Left ventricle myocardium inferior (tissue), 1 donor: ENCODE measurements around the gene ACLY. TPM values are rescaled to one million over a fixed set of nuclear protein-coding genes. Genes with fewer than 3 reads are reported as not detected.
"Not testable (repeated sequence)": the region's sequence is repeated elsewhere in the genome, so short reads cannot be mapped to it uniquely, and the experiment has no call there.

Experiments used
- DNase-seq: peaks from one replicate; pipeline ENCODE4 v3.0.0-alpha.2; 2020
- H3K27ac ChIP-seq: fragments of 200-600 bp; replicated peaks from 2 replicates; pipeline ENCODE4 v1.8.0; 2021
- H3K27me3 ChIP-seq: fragments of 200-600 bp; 2 replicates; pipeline ENCODE4 v1.8.0; 2021; ENCODE audit warnings: low read depth
- H3K36me3 ChIP-seq: fragments of 200-600 bp; 2 replicates; pipeline ENCODE4 v1.8.0; 2021
- H3K4me1 ChIP-seq: fragments of 200-600 bp; 2 replicates; pipeline ENCODE4 v1.8.0; 2021
- H3K4me3 ChIP-seq: fragments of 200-600 bp; 2 replicates; pipeline ENCODE4 v1.8.0; 2021; ENCODE audit warnings: mild to moderate bottlenecking, moderate library complexity
- H3K9me3 ChIP-seq: fragments of 200-600 bp; replicated peaks from 2 replicates; pipeline ENCODE4 v1.8.0; 2021
- intact Hi-C: fragments of 100-400 bp; cut with micrococcal nuclease; formaldehyde crosslinking; loops from one replicate; pipeline ENCODE4 v1.11.0; 2022
- total RNA-seq: library from RNA; stranded (reverse); fragmentation: NEBNext Ultra II Directional; extraction: Animal tissue kit (Norgen Biotek cat#: 25700); gene quantifications from one replicate; pipeline ENCODE4 v1.2.1, GENCODE V29; 2021
- TF ChIP-seq, protein P1 (sequence below): fragments of 200-600 bp; IDR thresholded peaks from 2 replicates; pipeline ENCODE4 v1.8.0; 2021; ENCODE audit warnings: antibody characterized with exemption, mild to moderate bottlenecking, borderline replicate concordance
- donor health status: DM: no; HTN: yes; CAD: no; lungs with severe emphysema.

ACLY gene
- total RNA-seq, 1 donor from 2014 or later, result 23.5 TPM

DNA sequence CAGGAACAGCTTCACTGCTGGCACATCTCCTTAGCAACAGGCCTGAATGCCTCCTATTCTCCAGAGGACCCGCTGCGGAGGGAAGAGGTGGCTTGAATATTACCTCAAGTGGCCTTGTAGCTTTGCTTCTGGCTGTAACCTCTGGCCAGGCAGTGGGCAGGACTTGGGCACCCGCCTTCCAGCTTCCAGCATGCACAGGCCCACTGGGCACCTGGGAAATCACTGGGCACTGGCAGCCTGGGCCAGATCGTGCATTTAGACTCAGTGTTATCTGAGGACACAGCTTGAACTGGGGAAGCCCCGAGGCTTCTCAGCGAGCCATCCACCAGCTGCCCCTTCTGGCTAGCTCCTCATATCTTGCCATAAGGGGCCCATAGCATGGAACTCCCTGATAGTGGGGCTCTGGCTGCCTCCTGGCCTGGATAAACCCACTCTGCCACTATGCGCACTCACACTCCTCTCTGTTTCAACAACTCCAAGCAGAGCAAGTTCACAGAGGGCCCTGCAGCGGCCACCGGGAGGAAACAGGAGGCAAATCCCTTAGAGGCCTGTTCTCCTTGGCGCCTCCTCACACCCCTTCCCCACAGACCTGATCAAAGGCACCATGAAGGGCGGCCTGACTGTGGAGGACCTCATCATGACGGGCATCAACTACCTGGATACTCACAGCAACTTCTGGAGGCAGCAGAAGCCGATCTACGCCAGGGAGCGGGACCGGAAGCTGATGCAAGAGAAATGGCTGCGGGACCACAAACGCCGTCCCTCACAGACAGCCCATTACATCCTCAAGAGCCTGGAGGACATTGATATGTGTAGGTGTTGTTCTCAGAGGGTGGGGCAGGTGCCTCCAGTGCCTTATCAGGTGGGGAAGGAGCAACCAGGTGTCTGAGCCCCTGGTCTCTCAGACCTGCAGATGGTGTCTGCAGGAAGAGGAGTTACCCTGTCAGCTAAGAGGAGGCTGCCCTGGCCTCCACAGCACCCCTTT lies 19.5 kb upstream of the ACLY start:
- H3K9me3 ChIP-seq, result no peaks in the 10 kb centered on the region
- H3K36me3 ChIP-seq, result no peaks in the 10 kb centered on the region
- H3K4me3 ChIP-seq, result no peak overlapping the region
- DNase-seq, result peak; percentile 54
- intact Hi-C loops, result no loop called here
- TF ChIP-seq, protein P1, sequence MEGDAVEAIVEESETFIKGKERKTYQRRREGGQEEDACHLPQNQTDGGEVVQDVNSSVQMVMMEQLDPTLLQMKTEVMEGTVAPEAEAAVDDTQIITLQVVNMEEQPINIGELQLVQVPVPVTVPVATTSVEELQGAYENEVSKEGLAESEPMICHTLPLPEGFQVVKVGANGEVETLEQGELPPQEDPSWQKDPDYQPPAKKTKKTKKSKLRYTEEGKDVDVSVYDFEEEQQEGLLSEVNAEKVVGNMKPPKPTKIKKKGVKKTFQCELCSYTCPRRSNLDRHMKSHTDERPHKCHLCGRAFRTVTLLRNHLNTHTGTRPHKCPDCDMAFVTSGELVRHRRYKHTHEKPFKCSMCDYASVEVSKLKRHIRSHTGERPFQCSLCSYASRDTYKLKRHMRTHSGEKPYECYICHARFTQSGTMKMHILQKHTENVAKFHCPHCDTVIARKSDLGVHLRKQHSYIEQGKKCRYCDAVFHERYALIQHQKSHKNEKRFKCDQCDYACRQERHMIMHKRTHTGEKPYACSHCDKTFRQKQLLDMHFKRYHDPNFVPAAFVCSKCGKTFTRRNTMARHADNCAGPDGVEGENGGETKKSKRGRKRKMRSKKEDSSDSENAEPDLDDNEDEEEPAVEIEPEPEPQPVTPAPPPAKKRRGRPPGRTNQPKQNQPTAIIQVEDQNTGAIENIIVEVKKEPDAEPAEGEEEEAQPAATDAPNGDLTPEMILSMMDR, result no peak
- peaks cover 13% of the 10 kb centered on the region for H3K4me1 ChIP-seq
- H3K27me3 ChIP-seq, result no peaks in the 10 kb centered on the region
- H3K27ac ChIP-seq, result peak overlapping the region; percentile 82

DNA sequence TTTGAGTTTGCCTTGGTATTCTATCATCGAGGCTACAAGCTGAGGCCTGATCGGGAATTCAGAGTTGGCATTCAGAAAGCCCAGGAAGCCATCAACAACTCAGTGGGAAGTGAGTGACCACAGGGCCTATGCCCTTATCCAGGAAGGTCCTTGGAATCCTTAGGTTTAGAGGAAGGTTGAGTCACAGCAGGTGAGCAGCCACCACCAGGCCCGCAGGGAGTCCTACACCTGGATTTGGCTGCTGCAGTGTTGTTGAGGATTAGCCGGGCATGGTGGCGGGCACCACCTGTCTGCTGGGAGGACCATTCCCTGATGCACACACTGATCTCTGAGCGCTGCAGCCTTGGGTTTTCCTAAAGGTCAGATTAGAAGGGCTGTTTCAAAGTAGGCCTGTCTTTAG lies 16.9 kb upstream of the ACLY start:
- no peaks in the 10 kb centered on the region for H3K9me3 ChIP-seq
- DNase-seq, result no peak
- intact Hi-C loops, result no loop called here
- TF ChIP-seq, protein P1, result no peak
- no peak overlapping the region for H3K27ac ChIP-seq
- H3K4me1 ChIP-seq, result peaks cover 18% of the 10 kb centered on the region
- no peak overlapping the region for H3K4me3 ChIP-seq
- no peaks in the 10 kb centered on the region for H3K27me3 ChIP-seq
- no peaks in the 10 kb centered on the region for H3K36me3 ChIP-seq

DNA sequence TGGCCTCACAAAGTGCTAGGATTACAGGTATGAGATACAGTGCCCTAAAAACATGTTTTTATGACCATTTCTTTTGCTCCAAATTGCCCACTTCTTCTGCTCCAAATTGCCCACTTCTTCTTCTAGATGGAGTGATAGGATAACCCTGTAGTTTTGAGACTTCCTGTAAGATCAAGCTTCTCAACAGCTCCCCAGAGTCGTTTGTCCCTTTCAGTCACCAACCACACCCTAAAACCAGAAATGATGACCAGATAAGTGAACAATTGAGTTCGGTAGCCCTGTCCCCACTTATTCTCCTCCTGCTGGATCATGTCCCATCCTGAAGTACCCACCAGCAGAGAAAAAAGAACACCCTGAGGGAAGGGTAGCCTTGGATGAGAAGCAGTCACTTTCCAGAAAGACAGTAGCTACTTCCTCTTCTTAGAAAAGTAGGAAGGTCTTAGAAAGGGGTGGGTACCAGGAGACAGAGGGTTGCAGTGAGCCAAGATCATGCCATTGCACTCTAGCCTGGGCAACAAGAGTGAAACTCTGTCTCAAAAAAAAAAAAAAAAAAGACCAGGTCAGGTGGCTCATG lies 14.2 kb upstream of the ACLY start:
- no peaks in the 10 kb centered on the region for H3K36me3 ChIP-seq
- DNase-seq, result no peak
- TF ChIP-seq, protein P1, result no peak
- no peak overlapping the region for H3K4me3 ChIP-seq
- intact Hi-C loops, result no loop called here
- H3K4me1 ChIP-seq, result peaks cover 25% of the 10 kb centered on the region
- no peaks in the 10 kb centered on the region for H3K9me3 ChIP-seq
- no peak overlapping the region for H3K27ac ChIP-seq
- H3K27me3 ChIP-seq, result no peaks in the 10 kb centered on the region

DNA sequence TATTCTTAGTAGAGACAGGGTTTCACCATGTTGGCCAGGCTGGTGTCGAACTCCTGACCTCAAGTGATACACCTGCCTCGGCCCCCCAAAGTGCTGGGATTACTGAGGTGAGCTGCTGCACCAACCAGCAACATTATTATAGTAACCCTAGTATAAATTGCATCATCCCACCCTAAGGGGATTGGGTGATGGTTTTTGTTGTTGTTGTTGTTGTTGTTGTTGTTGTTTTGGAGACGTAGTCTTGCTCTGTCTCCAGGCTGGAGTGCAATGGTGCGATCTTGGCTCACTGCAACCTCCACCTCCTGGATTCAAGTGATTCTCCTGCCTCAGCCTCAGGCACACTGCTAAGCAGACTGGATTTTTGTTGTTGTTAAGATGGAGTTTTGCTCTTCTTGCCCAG lies 13.0 kb upstream of the ACLY start:
- H3K4me1 ChIP-seq, result peaks cover 20% of the 10 kb centered on the region
- intact Hi-C loops, H3K4me3 ChIP-seq, H3K27me3 ChIP-seq, H3K27ac ChIP-seq, H3K9me3 ChIP-seq, DNase-seq, H3K36me3 ChIP-seq: not testable (repeated sequence)

DNA sequence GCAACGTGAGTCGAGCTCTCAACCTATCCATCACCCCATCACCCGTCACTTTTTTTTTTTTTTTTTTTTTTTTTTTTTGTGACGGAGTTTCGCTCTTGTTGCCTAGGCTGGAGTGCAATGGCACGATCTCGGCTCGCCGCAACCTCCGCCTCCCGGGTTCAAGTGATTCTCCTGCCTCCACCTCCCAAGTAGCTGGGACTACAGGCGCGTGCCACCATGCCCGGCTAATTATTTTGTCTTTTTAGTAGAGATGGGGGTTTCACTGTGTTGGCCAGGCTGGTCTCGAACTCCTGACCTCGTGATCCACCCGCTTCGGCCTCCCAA lies 12.0 kb upstream of the ACLY start:
- intact Hi-C loops, DNase-seq, H3K36me3 ChIP-seq, H3K9me3 ChIP-seq, H3K27me3 ChIP-seq: not testable (repeated sequence)
- Histone ChIP-seq H3K4me1 (peaks cover 20% of the 10 kb centered on the region), H3K27ac (peak overlapping the region; percentile 87), H3K4me3 (peak overlapping the region; percentile 69)

DNA sequence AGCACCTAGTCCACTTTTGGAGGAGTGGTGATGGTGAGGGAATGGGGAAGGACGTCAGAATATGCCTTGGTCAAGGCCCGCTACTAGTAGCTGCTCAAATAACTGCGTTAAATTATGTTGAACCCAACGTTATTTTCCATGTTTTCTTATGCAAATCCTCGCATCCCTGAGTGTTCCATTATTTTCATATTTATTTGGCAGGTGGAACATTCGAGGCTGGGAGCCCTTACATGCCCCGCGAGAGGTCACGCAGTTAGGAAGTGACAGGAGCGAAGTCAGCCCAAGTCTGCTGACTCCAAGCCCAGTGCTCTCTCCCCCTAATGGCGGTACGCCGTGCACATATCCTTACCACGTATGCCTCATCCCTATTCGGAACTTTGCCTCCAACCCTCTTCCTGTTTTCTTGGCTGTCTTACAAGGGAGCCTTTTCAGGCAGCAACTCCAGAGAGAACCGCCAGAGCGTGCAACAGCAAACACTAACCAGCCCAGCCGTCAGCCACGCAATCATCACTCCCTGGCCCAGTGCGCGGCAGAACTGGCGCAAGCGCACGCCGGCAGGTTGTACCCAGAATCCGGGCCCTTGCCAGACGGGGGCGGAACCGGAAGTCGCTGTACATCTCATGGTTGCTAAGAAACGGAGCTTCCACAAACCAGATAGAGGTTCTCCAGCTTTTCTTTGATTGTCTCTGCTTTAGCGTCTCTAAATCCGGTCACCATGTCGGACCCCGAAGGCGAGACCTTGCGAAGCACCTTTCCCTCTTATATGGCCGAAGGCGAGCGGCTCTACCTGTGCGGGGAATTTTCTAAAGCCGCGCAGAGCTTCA lies 11.5 kb upstream of the ACLY start, which contains the start of gene ODAD4:
ODAD4 (plus strand) TSS at position 609 of the 824 bp plus-strand sequence; CDS start at position 716, 107 bp downstream.
- Histone ChIP-seq H3K4me1 (peaks cover 20% of the 10 kb centered on the region), H3K27me3 (no peaks in the 10 kb centered on the region), H3K4me3 (peak within 1 kb of the TSS; percentile 69), H3K27ac (peak within 1 kb of the TSS; percentile 87), H3K9me3 (no peaks in the 10 kb centered on the region), H3K36me3 (no peaks in the 10 kb centered on the region)
- intact Hi-C loops, result no loop called here
- peak; percentile 98 for DNase-seq
- TF ChIP-seq, protein P1, result peak; percentile 64
